Smooth muscle cell (in vitro differentiated cells): ENCODE data around the gene PSMB9. TPM values are rescaled to one million over a fixed set of nuclear protein-coding genes. Genes with fewer than 3 reads are reported as not detected.
A peak's percentile ranks its signal among the peaks of the same experiment; 100 is the strongest.

ENCODE experiments used
- DNase-seq: peaks from one replicate; lab custom pipeline; 2025; ENCODE audit not compliant: unreplicated experiment; lab: John Stamatoyannopoulos, UW
- H2AFZ ChIP-seq: fragments of 200-600 bp; sonication (generic); 2 replicates; pipeline ENCODE4 v1.6.0; 2016; ENCODE audit warnings: antibody characterized with exemption, low read depth, mild to moderate bottlenecking
- H3F3A ChIP-seq: fragments of 200-600 bp; sonication (generic); 2 replicates; pipeline ENCODE4 v1.6.0; 2017; ENCODE audit warnings: antibody characterized with exemption, low read depth
- H3K27ac ChIP-seq: fragments of 200-600 bp; sonication (generic); 2 replicates; pipeline ENCODE4 v1.5.1; 2016; ENCODE audit warnings: low read depth, mild to moderate bottlenecking
- H3K27me3 ChIP-seq: fragments of 200-600 bp; sonication (generic); 2 replicates; pipeline ENCODE4 v1.6.1; 2016; ENCODE audit warnings: low read depth, mild to moderate bottlenecking
- H3K36me3 ChIP-seq: fragments of 200-600 bp; sonication (generic); 2 replicates; pipeline ENCODE4 v1.5.1; 2016; ENCODE audit warnings: low read depth
- H3K4me1 ChIP-seq: fragments of 200-600 bp; sonication (generic); 2 replicates; pipeline ENCODE4 v1.5.1; 2016; ENCODE audit warnings: low read depth
- H3K4me2 ChIP-seq: fragments of 200-600 bp; sonication (generic); 2 replicates; pipeline ENCODE4 v1.6.0; 2016; ENCODE audit warnings: mild to moderate bottlenecking
- H3K4me3 ChIP-seq: fragments of 200-600 bp; sonication (generic); 2 replicates; pipeline ENCODE4 v1.5.1; 2016; ENCODE audit warnings: mild to moderate bottlenecking
- H3K79me2 ChIP-seq: fragments of 200-600 bp; sonication (generic); 2 replicates; pipeline ENCODE4 v1.6.0; 2016; ENCODE audit warnings: low read depth, mild to moderate bottlenecking
- H3K9ac ChIP-seq: fragments of 200-600 bp; sonication (generic); 2 replicates; pipeline ENCODE4 v1.6.0; 2016; ENCODE audit warnings: low read depth
- H3K9me3 ChIP-seq: fragments of 200-600 bp; sonication (generic); replicated peaks from 2 replicates; pipeline ENCODE4 v1.5.1; 2016; ENCODE audit warnings: low read depth
- H4K20me1 ChIP-seq: fragments of 200-600 bp; sonication (generic); 2 replicates; pipeline ENCODE4 v1.6.0; 2016; ENCODE audit warnings: low read depth
- WGBS: methylation state at CpG from one replicate; pipeline ENCODE4 v1.1.7; 2016; ENCODE audit warnings: low lambda C conversion rate; 5-methylcytosine and 5-hydroxymethylcytosine counted together
- polyA plus RNA-seq: library from polyadenylated mRNA; unstranded; fragments of >200 nt; fragmentation: Nextera tagmentation; extraction: Ambion mirVana; gene quantifications from 2 replicates; pipeline ENCODE4 v1.2.1, GENCODE V29; 2016
- total RNA-seq: library from RNA; depleted of rRNA; stranded (reverse); fragments of >200 nt; gene quantifications from 2 replicates; pipeline ENCODE4 v1.2.3, GENCODE V29; 2014
- TF ChIP-seq, protein P1 (sequence below): fragments of 200-600 bp; sonication (generic); IDR thresholded peaks from 2 replicates; pipeline ENCODE4 v1.5.1; 2017; ENCODE audit warnings: borderline replicate concordance, mild to moderate bottlenecking, antibody characterized with exemption; ENCODE audit not compliant: insufficient read depth, poor library complexity, severe bottlenecking

The PSMB9 gene
- total and polyA plus RNA-seq, 2 experiments from 2014 or later, result 2.2 TPM; not detected in 1

DNA sequence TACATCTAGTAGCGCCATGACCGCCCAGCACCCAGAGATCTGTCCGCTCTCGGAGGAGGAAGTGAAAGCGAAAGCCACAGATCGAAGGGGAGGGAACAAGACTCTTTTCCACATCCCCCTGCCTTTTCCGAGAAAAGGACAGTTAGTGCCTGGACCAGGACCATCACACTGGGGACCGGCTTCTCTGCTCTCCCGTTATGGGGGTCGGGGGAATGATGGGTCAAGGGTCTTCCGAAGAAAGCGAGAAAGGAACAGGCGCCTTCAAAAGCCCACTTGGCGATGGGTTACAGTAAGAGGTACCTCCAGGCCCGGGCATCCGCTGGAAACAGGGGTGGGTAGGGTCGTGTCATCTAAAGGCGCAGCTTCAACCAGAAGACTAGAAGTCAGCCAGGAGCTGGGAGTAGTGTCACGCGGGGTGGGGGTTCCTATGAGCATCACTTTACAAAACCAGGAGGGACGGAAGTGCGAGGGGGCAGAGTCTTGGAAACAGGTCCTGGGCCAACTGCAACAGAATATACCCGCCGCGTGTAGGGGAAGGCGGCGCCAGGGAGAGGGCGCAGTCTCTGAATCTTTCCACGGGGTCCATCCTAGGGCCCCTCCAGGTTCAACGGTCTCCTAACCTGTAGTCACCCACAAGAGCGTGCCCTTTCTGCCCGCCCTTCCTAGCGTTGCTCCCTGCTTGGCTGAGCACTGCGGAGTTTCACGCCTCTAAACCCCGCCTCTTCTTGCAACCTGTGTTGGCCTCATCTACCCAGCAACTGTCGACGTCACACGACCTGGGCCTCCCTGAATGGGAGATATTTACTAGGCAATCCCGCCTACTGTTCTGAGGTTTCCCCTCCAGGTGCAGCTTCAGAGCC lies 9.8 kb upstream of the PSMB9 start, which contains the start of gene PSMB8:
PSMB8 (minus strand) TSS at position 69 of the 860 bp plus-strand sequence; CDS start at position 18, 51 bp downstream.
- no peaks in the 10 kb centered on the region for H4K20me1 ChIP-seq
- H3K9me3 ChIP-seq, result no peaks in the 10 kb centered on the region
- H3K4me1 ChIP-seq, result no peaks in the 10 kb centered on the region
- H3K4me3 ChIP-seq, result peak within 1 kb of the TSS; percentile 88
- H3K79me2 ChIP-seq, result no peaks in the 10 kb centered on the region
- no peaks in the 10 kb centered on the region for H3K36me3 ChIP-seq
- H3K27me3 ChIP-seq, result peaks cover 56% of the 10 kb centered on the region
- peak within 1 kb of the TSS; percentile 99 for H2AFZ ChIP-seq
- H3F3A ChIP-seq, result no peaks in the 10 kb centered on the region
- peak within 1 kb of the TSS; percentile 92 for H3K4me2 ChIP-seq
- TF ChIP-seq, protein P1, sequence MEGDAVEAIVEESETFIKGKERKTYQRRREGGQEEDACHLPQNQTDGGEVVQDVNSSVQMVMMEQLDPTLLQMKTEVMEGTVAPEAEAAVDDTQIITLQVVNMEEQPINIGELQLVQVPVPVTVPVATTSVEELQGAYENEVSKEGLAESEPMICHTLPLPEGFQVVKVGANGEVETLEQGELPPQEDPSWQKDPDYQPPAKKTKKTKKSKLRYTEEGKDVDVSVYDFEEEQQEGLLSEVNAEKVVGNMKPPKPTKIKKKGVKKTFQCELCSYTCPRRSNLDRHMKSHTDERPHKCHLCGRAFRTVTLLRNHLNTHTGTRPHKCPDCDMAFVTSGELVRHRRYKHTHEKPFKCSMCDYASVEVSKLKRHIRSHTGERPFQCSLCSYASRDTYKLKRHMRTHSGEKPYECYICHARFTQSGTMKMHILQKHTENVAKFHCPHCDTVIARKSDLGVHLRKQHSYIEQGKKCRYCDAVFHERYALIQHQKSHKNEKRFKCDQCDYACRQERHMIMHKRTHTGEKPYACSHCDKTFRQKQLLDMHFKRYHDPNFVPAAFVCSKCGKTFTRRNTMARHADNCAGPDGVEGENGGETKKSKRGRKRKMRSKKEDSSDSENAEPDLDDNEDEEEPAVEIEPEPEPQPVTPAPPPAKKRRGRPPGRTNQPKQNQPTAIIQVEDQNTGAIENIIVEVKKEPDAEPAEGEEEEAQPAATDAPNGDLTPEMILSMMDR, result no peak
- no peak within 1 kb of the TSS for H3K27ac ChIP-seq
- peak within 1 kb of the TSS; percentile 69 for H3K9ac ChIP-seq
- peak; percentile 70 for DNase-seq
- WGBS, result 1% methylated on average over 40 of the region's 40 CpGs

- peaks cover 56% of the 10 kb centered on the region for H3K27me3 ChIP-seq
- H3K36me3 ChIP-seq, result no peaks in the 10 kb centered on the region
- no peaks in the 10 kb centered on the region for H3F3A ChIP-seq
- H3K27ac ChIP-seq, result no peak overlapping the region
- WGBS, result 37% methylated on average over 15 of the region's 19 CpGs
- H4K20me1 ChIP-seq, result no peaks in the 10 kb centered on the region
- TF ChIP-seq, protein P1, result no peak
- peak overlapping the region; percentile 99 for H2AFZ ChIP-seq
- no peak for DNase-seq
- H3K79me2 ChIP-seq, result no peaks in the 10 kb centered on the region
- H3K4me2 ChIP-seq, result peak overlapping the region; percentile 92
- no peak overlapping the region for H3K9ac ChIP-seq
- H3K9me3 ChIP-seq, result no peaks in the 10 kb centered on the region
- H3K4me3 ChIP-seq, result peak overlapping the region; percentile 88
- no peaks in the 10 kb centered on the region for H3K4me1 ChIP-seq
Observed at GRCh38 chr6:32844839-32845383, 9.1 kb upstream of the PSMB9 start.

GRCh38 chr6:32845384-32845884 lies 8.6 kb upstream of the PSMB9 start:
- Histone ChIP-seq H3K9ac (no peak overlapping the region), H3K4me3 (no peak overlapping the region), H3K36me3 (no peaks in the 10 kb centered on the region), H3F3A (no peaks in the 10 kb centered on the region), H3K79me2 (no peaks in the 10 kb centered on the region), H2AFZ (no peak overlapping the region), H3K4me2 (no peak overlapping the region), H3K27ac (no peak overlapping the region), H3K27me3 (peaks cover 58% of the 10 kb centered on the region), H4K20me1 (no peaks in the 10 kb centered on the region), H3K9me3 (no peaks in the 10 kb centered on the region), H3K4me1 (no peaks in the 10 kb centered on the region)
- TF ChIP-seq, protein P1, result no peak
- no peak for DNase-seq
- WGBS, result 92% methylated on average over 10 of the region's 10 CpGs
